ENCODE results near the gene CRMP1. TPM values are rescaled to one million over a fixed set of nuclear protein-coding genes. Genes with fewer than 3 reads are reported as not detected.

The CRMP1 gene
- total and polyA plus RNA-seq, 8 donors, result 1.2 to 21.4 (median 2.1) TPM; not detected in 1

GRCh38 chr4:5782829-5783476, 109.9 kb downstream of the CRMP1 start:
- Histone ChIP-seq H3K4me1 (peaks cover 0 to 8% (median 4%) of the 10 kb centered on the region in 4 donors), H3K9me3 (no peaks in the 10 kb centered on the region), H3K27ac (no peak overlapping the region), H3K27me3 (no peaks in the 10 kb centered on the region), H3K36me3 (peaks cover 0 to 43% (median 32%) of the 10 kb centered on the region in 4 donors), H3K4me3 (no peak overlapping the region)
- WGBS, 5 donors, result 91 to 96% (median 94%) methylated on average over 6 of the region's 6 CpGs
- intact Hi-C loops (cut with DNase I; ENCODE audit: low total_unique reads), result no loop called here
- no peak for DNase-seq
- TF ChIP-seq CTCF (IDR thresholded peaks at IDR 0.05) (no peak), POLR2AphosphoS5 (IDR thresholded peaks at IDR 0.05) (no peak), POLR2A (IDR thresholded peaks at IDR 0.05) (no peak), EP300 (IDR thresholded peaks at IDR 0.05) (no peak)

GRCh38 chr4:5781691-5782090, 111.2 kb downstream of the CRMP1 start:
- Histone ChIP-seq H3K36me3 (peaks cover 0 to 39% (median 24%) of the 10 kb centered on the region in 4 donors), H3K27me3 (no peaks in the 10 kb centered on the region), H3K4me1 (peaks cover 0 to 8% (median 4%) of the 10 kb centered on the region in 4 donors), H3K4me3 (no peak overlapping the region), H3K9me3 (peaks cover 0 to 10% (median 6%) of the 10 kb centered on the region in 4 donors), H3K27ac (no peak overlapping the region)
- DNase-seq, result no peak
- WGBS, 5 donors, result 75 to 91% (median 89%) methylated on average over 3 of the region's 3 CpGs
- intact Hi-C loops (cut with DNase I; ENCODE audit: low total_unique reads), result no loop called here
- no peak for TF ChIP-seq CTCF (IDR thresholded peaks at IDR 0.05)
- TF ChIP-seq POLR2AphosphoS5 (IDR thresholded peaks at IDR 0.05), result no peak
- no peak for TF ChIP-seq POLR2A (IDR thresholded peaks at IDR 0.05)
- TF ChIP-seq EP300 (IDR thresholded peaks at IDR 0.05), result no peak

- WGBS, 5 donors, result 87 to 91% (median 89%) methylated on average over 9 of the region's 9 CpGs
- peaks cover 0 to 46% (median 28%) of the 10 kb centered on the region in 4 donors for H3K36me3 ChIP-seq
- H3K9me3 ChIP-seq, result peaks cover 0 to 18% (median 13%) of the 10 kb centered on the region in 4 donors
- peaks cover 0 to 5% (median under 1%) of the 10 kb centered on the region in 4 donors for H3K4me1 ChIP-seq
- no peak overlapping the region for H3K27ac ChIP-seq
- intact Hi-C loops (cut with DNase I; ENCODE audit: low total_unique reads), result no loop called here
- no peak overlapping the region for H3K4me3 ChIP-seq
- TF ChIP-seq POLR2A (IDR thresholded peaks at IDR 0.05), result no peak
- TF ChIP-seq POLR2AphosphoS5 (IDR thresholded peaks at IDR 0.05), result no peak
- TF ChIP-seq EP300 (IDR thresholded peaks at IDR 0.05), result no peak
- TF ChIP-seq CTCF (IDR thresholded peaks at IDR 0.05), result no peak
- no peaks in the 10 kb centered on the region for H3K27me3 ChIP-seq
- no peak for DNase-seq
These were observed 111.9 kb downstream of the CRMP1 start for GRCh38 chr4:5780831-5781480.

GRCh38 chr4:5776510-5776909, 116.4 kb downstream of the CRMP1 start:
- WGBS, 5 donors, result 91 to 100% (median 95%) methylated on average over 1 of the region's 1 CpG
- TF ChIP-seq EP300 (IDR thresholded peaks at IDR 0.05) (no peak), CTCF (IDR thresholded peaks at IDR 0.05) (no peak), POLR2AphosphoS5 (IDR thresholded peaks at IDR 0.05) (no peak)
- intact Hi-C loops (cut with DNase I; ENCODE audit: low total_unique reads), result no loop called here

More at GRCh38 chr4:5776510-5776909, 116.4 kb downstream of the CRMP1 start:
- Histone ChIP-seq H3K9me3 (peaks cover 0 to 19% (median 13%) of the 10 kb centered on the region in 4 donors), H3K4me3 (no peak overlapping the region), H3K27me3 (no peaks in the 10 kb centered on the region), H3K27ac (no peak overlapping the region), H3K4me1 (no peaks in the 10 kb centered on the region), H3K36me3 (peaks cover 0 to 32% (median 7%) of the 10 kb centered on the region in 4 donors)
- no peak for DNase-seq

Measured in stomach (tissue), 9 donors.